Measurements from ENCODE around the gene PARD3B.

DNA sequence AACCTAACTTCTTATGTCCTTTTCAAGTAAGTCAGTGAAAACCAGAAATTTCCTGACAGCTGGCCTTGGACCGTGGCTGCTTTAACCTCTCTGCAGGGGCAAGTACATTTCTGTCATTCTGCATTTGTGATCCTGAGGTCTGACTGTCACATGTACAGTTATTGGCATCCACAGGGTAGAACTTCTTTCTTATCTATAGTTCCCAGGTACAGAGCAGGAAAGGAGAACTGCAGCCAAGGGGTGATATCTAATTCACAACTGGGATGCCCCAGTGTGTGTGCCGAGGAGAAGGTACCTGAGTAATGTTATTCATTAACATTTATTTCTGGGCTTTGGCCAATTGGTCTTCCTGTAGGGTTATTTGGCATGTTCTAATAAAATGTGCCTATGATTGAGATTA lies 468.9 kb downstream of the PARD3B start:
- TF ChIP-seq, protein P1, sequence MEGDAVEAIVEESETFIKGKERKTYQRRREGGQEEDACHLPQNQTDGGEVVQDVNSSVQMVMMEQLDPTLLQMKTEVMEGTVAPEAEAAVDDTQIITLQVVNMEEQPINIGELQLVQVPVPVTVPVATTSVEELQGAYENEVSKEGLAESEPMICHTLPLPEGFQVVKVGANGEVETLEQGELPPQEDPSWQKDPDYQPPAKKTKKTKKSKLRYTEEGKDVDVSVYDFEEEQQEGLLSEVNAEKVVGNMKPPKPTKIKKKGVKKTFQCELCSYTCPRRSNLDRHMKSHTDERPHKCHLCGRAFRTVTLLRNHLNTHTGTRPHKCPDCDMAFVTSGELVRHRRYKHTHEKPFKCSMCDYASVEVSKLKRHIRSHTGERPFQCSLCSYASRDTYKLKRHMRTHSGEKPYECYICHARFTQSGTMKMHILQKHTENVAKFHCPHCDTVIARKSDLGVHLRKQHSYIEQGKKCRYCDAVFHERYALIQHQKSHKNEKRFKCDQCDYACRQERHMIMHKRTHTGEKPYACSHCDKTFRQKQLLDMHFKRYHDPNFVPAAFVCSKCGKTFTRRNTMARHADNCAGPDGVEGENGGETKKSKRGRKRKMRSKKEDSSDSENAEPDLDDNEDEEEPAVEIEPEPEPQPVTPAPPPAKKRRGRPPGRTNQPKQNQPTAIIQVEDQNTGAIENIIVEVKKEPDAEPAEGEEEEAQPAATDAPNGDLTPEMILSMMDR (IDR thresholded peaks at IDR 0.05; ENCODE audit: insufficient read depth, low read length, poor library complexity, severe bottlenecking): no peak
- no peak for TF ChIP-seq EZH2phosphoT487 (conservative IDR thresholded peaks at IDR 0.05; ENCODE audit: low read length)

Data from SU-DHL-6 (cell line).